Sigmoid colon (tissue), 7 donors: ENCODE results near the gene HHIPL1. TPM values are rescaled to one million over a fixed set of nuclear protein-coding genes. Genes with fewer than 3 reads are reported as not detected.

Source experiments
- DNase-seq: peaks from one replicate; pipeline ENCODE4 v3.0.0-alpha.2; 2019
- H3K27ac ChIP-seq, 4 donors: fragments of 200-600 bp; sonication (generic); one replicate each; pipeline ENCODE4 v1.5.1; 2016 to 2019; ENCODE audit warnings: mild to moderate bottlenecking in 1 of 4
- H3K27me3 ChIP-seq, 3 donors: fragments of 200-600 bp; sonication (generic); one replicate each; pipeline ENCODE4 v1.5.1; 2019; ENCODE audit warnings: mild to moderate bottlenecking in 1 of 3
- H3K36me3 ChIP-seq, 4 donors: fragments of 200-600 bp; sonication (generic); one replicate each; pipeline ENCODE4 v1.5.1; 2016 to 2019
- H3K4me1 ChIP-seq, 4 donors: fragments of 200-600 bp; sonication (generic); one replicate each; pipeline ENCODE4 v1.5.1; 2017 to 2019
- H3K4me3 ChIP-seq, 4 donors: fragments of 200-600 bp; sonication (generic); one replicate each; pipeline ENCODE4 v1.5.1; 2017 to 2019; ENCODE audit warnings: mild to moderate bottlenecking in 2 of 4, moderate library complexity in 1 of 4
- H3K9me3 ChIP-seq, 4 donors: fragments of 200-600 bp in 3 of 4; sonication (generic) in 3 of 4; one replicate each; pipeline versions ENCODE4 v1.5.1 to v1.6.1; 2013 to 2019
- CTCF ChIP-seq, 4 experiments: fragments of 450-650 bp in 3 of 4; fragments of 200-600 bp in 1 of 4; IDR thresholded peaks; one replicate each; pipeline ENCODE4 v1.5.1; 2016 to 2019; ENCODE audit warnings: antibody characterized with exemption in 4 of 4, mild to moderate bottlenecking in 3 of 4, moderate library complexity in 2 of 4
- EP300 ChIP-seq, 4 donors: sonication (generic); formaldehyde crosslinking; IDR thresholded peaks; one replicate each; pipeline ENCODE4 v1.6.1; 2017; ENCODE audit warnings: antibody characterized with exemption in 4 of 4
- POLR2A ChIP-seq, 2 donors: fragments of 450-650 bp; IDR thresholded peaks; one replicate each; pipeline ENCODE4 v1.6.1; 2016; ENCODE audit warnings: antibody characterized with exemption in 2 of 2, mild to moderate bottlenecking in 2 of 2, moderate library complexity in 2 of 2
- POLR2AphosphoS5 ChIP-seq, 4 donors: sonication (generic); formaldehyde crosslinking; IDR thresholded peaks; one replicate each; pipeline ENCODE4 v1.6.1; 2017; ENCODE audit warnings: antibody characterized with exemption in 4 of 4
- WGBS, 2 donors: extraction: QIAGEN DNeasy Blood & Tissue Kit; methylation state at CpG; one replicate each; pipeline ENCODE4 v1.1.7; 2013; 5-methylcytosine and 5-hydroxymethylcytosine counted together
- intact Hi-C: fragments of 100-400 bp; cut with DNase I; formaldehyde crosslinking; loops from one replicate; pipeline ENCODE4 v1.15.1; 2023
- polyA plus RNA-seq, 3 donors: library from polyadenylated mRNA; stranded (reverse); fragments of 200-250 nt; gene quantifications; one replicate each; pipeline ENCODE4 v1.2.3, GENCODE V29; 2013
- total RNA-seq, 4 donors: library from RNA; depleted of rRNA; stranded (reverse); fragments of >200 nt; gene quantifications; one replicate each; pipeline ENCODE4 v1.1.0, GENCODE V29; 2016
- donor health status: healthy with polysubstance abuse.
- donor health status: Bipolar disorder and iron deficiency.
- donor health status: healthy.

Gene HHIPL1
- total and polyA plus RNA-seq, 7 donors: 0.80 to 10.8 (median 4.3) TPM; not detected in 2

DNA sequence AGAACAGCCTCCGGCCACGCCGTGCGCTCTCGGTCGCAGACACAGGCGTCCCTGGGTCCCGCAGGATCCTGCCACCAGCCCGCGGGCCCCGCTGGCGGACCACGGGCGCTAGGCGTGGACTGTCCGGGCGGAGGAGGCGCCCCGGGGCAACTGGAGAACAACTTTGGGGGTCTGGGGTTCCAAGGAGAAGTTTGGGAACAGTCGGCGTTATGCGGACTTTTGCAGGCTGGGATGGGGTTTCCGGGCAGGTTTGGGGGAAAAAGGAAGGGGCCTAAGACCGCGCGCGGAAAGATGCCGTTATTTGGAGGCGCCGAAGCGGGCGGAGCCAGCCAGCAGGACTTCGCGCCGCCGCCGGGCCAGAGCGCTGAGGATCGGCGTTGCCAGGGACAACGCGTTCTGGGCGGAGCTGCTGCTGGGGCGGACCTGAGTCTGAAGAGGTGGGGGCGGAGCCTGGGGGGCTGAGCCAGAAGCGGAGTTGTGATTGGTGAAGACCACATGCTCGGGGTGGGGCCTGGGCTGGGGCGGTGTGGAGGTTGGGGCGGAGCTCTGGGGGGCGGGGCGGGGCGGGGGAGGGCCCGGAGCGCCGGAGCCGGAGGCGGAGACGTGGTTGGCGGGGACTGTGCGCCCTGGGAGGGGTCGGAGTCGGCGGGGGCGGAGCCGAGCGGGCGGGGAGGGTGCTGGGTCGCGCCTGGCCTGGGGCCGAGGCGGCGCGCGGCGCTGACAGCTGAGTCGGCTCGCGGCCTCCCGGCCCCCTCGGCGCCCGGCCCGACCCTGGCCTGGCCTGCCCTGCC is 38.9 kb downstream of the HHIPL1 start, which contains the start of gene CYP46A1:
Gene CYP46A1 (plus strand): TSS at position 680 of the 791 bp plus-strand sequence. CDS start 120 bp downstream, outside the sequence.
- Histone ChIP-seq H3K27me3 (peaks cover 0 to 7% (median 0%) of the 10 kb centered on the region in 3 donors), H3K4me1 (peaks cover 0 to 17% (median 14%) of the 10 kb centered on the region in 4 donors), H3K4me3 (peak within 1 kb of the TSS; percentile 80 to 96 (median 87)), H3K27ac (peak within 1 kb of the TSS; percentile 92 to 97 (median 94)), H3K36me3 (no peaks in the 10 kb centered on the region), H3K9me3 (no peaks in the 10 kb centered on the region)
- TF ChIP-seq POLR2A (IDR thresholded peaks at IDR 0.05) (no peak), POLR2AphosphoS5 (IDR thresholded peaks at IDR 0.05) (peak; percentile 22 to 76 (median 51))
- 0 to 1% methylated on average over 83 of the region's 83 CpGs for WGBS, 2 donors
- peak; percentile 100 for DNase-seq
- intact Hi-C loops: loop anchor here (2.0 to 5.0 kb wide), 4 partner anchors 47 to 201 kb away; partner anchors contain the start of gene EML1

GRCh38 chr14:99684410-99684934 is 39.5 kb downstream of the HHIPL1 start:
- Histone ChIP-seq H3K27me3 (peaks cover 0 to 7% (median 0%) of the 10 kb centered on the region in 3 donors), H3K9me3 (no peaks in the 10 kb centered on the region), H3K27ac (peak overlapping the region; percentile 59 to 83 (median 66)), H3K4me3 (peak overlapping the region; percentile 45 to 96 (median 87)), H3K4me1 (peaks cover 0 to 17% (median 14%) of the 10 kb centered on the region in 4 donors), H3K36me3 (no peaks in the 10 kb centered on the region)
- no peak for DNase-seq
- intact Hi-C loops: loop anchor here (5.0 kb wide), 2 partner anchors 108 to 128 kb away; partner anchors contain the start of gene EML1
- TF ChIP-seq EP300 (IDR thresholded peaks at IDR 0.05) (no peak), CTCF (IDR thresholded peaks at IDR 0.05) (no peak), POLR2AphosphoS5 (IDR thresholded peaks at IDR 0.05) (no peak), POLR2A (IDR thresholded peaks at IDR 0.05) (no peak)
- WGBS, 2 donors: 4 to 6% methylated on average over 45 of the region's 45 CpGs

- intact Hi-C loops: no loop called here
- peak; percentile 49 for DNase-seq
- H3K27me3 ChIP-seq: peaks cover 0 to 7% (median 0%) of the 10 kb centered on the region in 3 donors
- 48 to 55% methylated on average over 11 of the region's 11 CpGs for WGBS, 2 donors
- H3K36me3 ChIP-seq: no peaks in the 10 kb centered on the region
- no peak overlapping the region for H3K27ac ChIP-seq
- H3K9me3 ChIP-seq: no peaks in the 10 kb centered on the region
- H3K4me3 ChIP-seq: no peak overlapping the region
- TF ChIP-seq POLR2AphosphoS5 (IDR thresholded peaks at IDR 0.05): no peak
- no peak for TF ChIP-seq POLR2A (IDR thresholded peaks at IDR 0.05)
- TF ChIP-seq CTCF (IDR thresholded peaks at IDR 0.05): no peak
- no peak for TF ChIP-seq EP300 (IDR thresholded peaks at IDR 0.05)
- H3K4me1 ChIP-seq: peaks cover 0 to 17% (median 14%) of the 10 kb centered on the region in 4 donors
Measured at GRCh38 chr14:99685151-99685591, 40.2 kb downstream of the HHIPL1 start.

DNA sequence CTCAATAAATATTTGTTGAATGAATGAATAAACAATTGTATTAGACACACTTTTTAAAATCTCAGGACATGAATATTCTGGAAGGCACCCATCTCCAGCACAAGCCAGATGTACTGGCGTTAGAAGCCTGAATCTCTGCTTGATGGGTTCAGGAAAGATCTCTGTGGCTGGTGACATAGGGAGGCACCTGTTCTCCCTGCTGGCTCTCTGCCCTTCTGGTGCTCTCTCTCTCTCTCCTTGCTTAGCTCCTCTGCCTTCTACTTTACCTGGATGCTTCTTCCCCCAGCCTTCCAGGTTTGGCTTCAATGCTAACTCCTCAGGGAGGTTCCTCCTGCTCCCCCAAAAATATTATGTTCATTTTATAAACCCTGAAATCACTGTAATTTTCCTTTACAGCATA is 40.7 kb downstream of the HHIPL1 start:
- peak; percentile 40 for DNase-seq
- intact Hi-C loops: no loop called here
- H3K36me3 ChIP-seq: no peaks in the 10 kb centered on the region
- peaks cover 0 to 17% (median 14%) of the 10 kb centered on the region in 4 donors for H3K4me1 ChIP-seq
- no peak for TF ChIP-seq POLR2A (IDR thresholded peaks at IDR 0.05)
- no peak for TF ChIP-seq POLR2AphosphoS5 (IDR thresholded peaks at IDR 0.05)
- TF ChIP-seq CTCF (IDR thresholded peaks at IDR 0.05): no peak
- TF ChIP-seq EP300 (IDR thresholded peaks at IDR 0.05): no peak
- H3K27ac ChIP-seq: no peak overlapping the region
- 18 to 46% methylated on average over 1 of the region's 1 CpG for WGBS, 2 donors
- no peaks in the 10 kb centered on the region for H3K9me3 ChIP-seq
- H3K4me3 ChIP-seq: no peak overlapping the region
- H3K27me3 ChIP-seq: peaks cover 0 to 7% (median 0%) of the 10 kb centered on the region in 3 donors
